Endothelial cell of umbilical vein (primary cell): ENCODE data around the gene BCOR.

Experiments
- POLR2A ChIP-seq: IDR thresholded peaks from 2 replicates; pipeline ENCODE4 v1.6.1; 2012; ENCODE audit warnings: low read depth, mild to moderate bottlenecking, control low read depth, low read length
- POLR2AphosphoS5 ChIP-seq: IDR thresholded peaks from 2 replicates; pipeline ENCODE4 v1.6.1; 2012; ENCODE audit warnings: low read depth, mild to moderate bottlenecking, control low read depth, low read length, moderate library complexity; ENCODE audit not compliant: insufficient read depth
- TF ChIP-seq, protein P1 (sequence below), 2 donors: IDR thresholded peaks; 1 replicate in 1 of 2; 2 replicates in 1 of 2; pipeline ENCODE4 v1.5.1; 2011; ENCODE audit warnings: low read length in 2 of 2, mild to moderate bottlenecking in 2 of 2, moderate library complexity in 2 of 2, control low read depth in 1 of 2, inconsistent platforms in 1 of 2, low read depth in 1 of 2; ENCODE audit not compliant: insufficient read depth in 1 of 2; ENCODE audit errors: extremely low read depth in 1 of 2

DNA sequence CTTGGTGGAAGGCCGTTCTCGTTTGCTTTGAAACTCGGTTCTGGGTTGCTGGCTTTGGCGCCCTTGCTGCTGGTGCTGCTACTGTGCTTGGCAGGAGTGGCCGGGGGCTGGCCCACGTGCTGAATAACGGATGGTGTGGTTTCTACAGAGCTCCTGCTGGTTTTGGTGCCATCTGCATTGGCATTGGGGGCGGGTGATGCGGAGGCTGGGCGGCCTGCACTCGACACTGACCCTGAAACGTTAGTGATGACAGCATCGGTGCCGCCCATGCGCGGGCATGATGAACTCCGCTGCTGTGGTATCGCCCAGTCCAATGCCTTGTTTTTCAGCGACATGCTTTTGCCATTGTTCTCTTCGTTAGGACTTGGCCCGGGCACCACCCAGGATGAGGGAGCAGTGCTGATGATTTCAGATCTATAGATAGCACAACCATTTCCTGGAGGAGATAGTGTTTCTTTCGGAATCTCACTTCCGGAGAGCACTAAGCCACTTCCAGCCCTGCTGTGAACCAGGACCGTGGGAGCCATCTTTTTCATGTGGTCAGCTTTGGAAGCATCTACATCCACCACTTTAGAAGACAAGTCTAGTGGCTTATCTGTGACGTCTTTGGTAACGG is 24.2 kb downstream of the BCOR start:
- TF ChIP-seq POLR2A (no peak), POLR2AphosphoS5 (no peak)
- TF ChIP-seq, protein P1, sequence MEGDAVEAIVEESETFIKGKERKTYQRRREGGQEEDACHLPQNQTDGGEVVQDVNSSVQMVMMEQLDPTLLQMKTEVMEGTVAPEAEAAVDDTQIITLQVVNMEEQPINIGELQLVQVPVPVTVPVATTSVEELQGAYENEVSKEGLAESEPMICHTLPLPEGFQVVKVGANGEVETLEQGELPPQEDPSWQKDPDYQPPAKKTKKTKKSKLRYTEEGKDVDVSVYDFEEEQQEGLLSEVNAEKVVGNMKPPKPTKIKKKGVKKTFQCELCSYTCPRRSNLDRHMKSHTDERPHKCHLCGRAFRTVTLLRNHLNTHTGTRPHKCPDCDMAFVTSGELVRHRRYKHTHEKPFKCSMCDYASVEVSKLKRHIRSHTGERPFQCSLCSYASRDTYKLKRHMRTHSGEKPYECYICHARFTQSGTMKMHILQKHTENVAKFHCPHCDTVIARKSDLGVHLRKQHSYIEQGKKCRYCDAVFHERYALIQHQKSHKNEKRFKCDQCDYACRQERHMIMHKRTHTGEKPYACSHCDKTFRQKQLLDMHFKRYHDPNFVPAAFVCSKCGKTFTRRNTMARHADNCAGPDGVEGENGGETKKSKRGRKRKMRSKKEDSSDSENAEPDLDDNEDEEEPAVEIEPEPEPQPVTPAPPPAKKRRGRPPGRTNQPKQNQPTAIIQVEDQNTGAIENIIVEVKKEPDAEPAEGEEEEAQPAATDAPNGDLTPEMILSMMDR (IDR thresholded peaks at IDR 0.05; ENCODE audit: extremely low read depth in 1 of 2, insufficient read depth in 1 of 2, low read depth in 1 of 2, low read length in 2 of 2) = no peak
